GM21723 (cell line): ENCODE data around the gene NOC4L.

Source experiments
- ATAC-seq: cut with Tn5 transposase; IDR thresholded peaks from one replicate; pipeline ENCODE4 v1.9.1; 2021; ENCODE audit warnings: mild to moderate bottlenecking, moderate library complexity; ENCODE audit not compliant: unreplicated experiment

Gene NOC4L

GRCh38 chr12:132168311-132169031 is 24.2 kb downstream of the NOC4L start:
- ATAC-seq: no peak

GRCh38 chr12:132169376-132169775 is 25.1 kb downstream of the NOC4L start:
- no peak for ATAC-seq

- ATAC-seq: no peak
Observed at GRCh38 chr12:132170094-132170636, 25.9 kb downstream of the NOC4L start.

GRCh38 chr12:132170637-132171292 is 26.5 kb downstream of the NOC4L start:
- no peak for ATAC-seq

GRCh38 chr12:132171293-132171967 is 27.2 kb downstream of the NOC4L start:
- ATAC-seq: no peak

- ATAC-seq: no peak
Observed at GRCh38 chr12:132171968-132172521, 27.8 kb downstream of the NOC4L start.

- ATAC-seq: no peak
Observed at GRCh38 chr12:132172619-132173018, 28.4 kb downstream of the NOC4L start.

- no peak for ATAC-seq
Observed at GRCh38 chr12:132173135-132174014, 29.1 kb downstream of the NOC4L start.

- ATAC-seq: no peak
Observed at GRCh38 chr12:132174015-132174838, 30.0 kb downstream of the NOC4L start.

- ATAC-seq: no peak
Observed at GRCh38 chr12:132174839-132175490, 30.7 kb downstream of the NOC4L start.

GRCh38 chr12:132175496-132176384 is 31.5 kb downstream of the NOC4L start:
- no peak for ATAC-seq

- ATAC-seq: no peak
Observed at GRCh38 chr12:132176385-132176919, 32.2 kb downstream of the NOC4L start.

GRCh38 chr12:132176920-132177551 is 32.8 kb downstream of the NOC4L start:
- no peak for ATAC-seq

- no peak for ATAC-seq
Observed at GRCh38 chr12:132178316-132178715, 34.1 kb downstream of the NOC4L start.

- no peak for ATAC-seq
Observed at GRCh38 chr12:132178801-132179401, 34.6 kb downstream of the NOC4L start.

- no peak for ATAC-seq
Observed at GRCh38 chr12:132179431-132180362, 35.4 kb downstream of the NOC4L start.
